CD14-positive monocyte (primary cell): ENCODE data around the gene POGZ. TPM values are rescaled to one million over a fixed set of nuclear protein-coding genes. Genes with fewer than 3 reads are reported as not detected.

Experiments
- DNase-seq, 3 donors: peaks; one replicate each; pipeline ENCODE4 v3.0.0-alpha.2; 2011 to 2022
- H2AFZ ChIP-seq: 2 replicates; pipeline ENCODE4 v1.6.0; 2012; ENCODE audit warnings: mild to moderate bottlenecking, low read depth, low read length, inconsistent platforms; ENCODE audit not compliant: insufficient read depth, poor library complexity, severe bottlenecking
- H3K27ac ChIP-seq, 2 donors: 1 replicate in 1 of 2; 2 replicates in 1 of 2; pipeline ENCODE4 v1.5.1; 2012 to 2013; ENCODE audit warnings: low read length in 2 of 2, control low read depth in 1 of 2, inconsistent platforms in 1 of 2, low read depth in 1 of 2, mild to moderate bottlenecking in 1 of 2
- H3K27me3 ChIP-seq, 2 donors: one replicate each; pipeline versions ENCODE4 v1.6.0 to v1.6.1; 2011 to 2013; ENCODE audit warnings: low read length in 2 of 2; ENCODE audit not compliant: control insufficient read depth in 2 of 2, insufficient read depth in 2 of 2
- H3K36me3 ChIP-seq, 2 donors: replicated peaks in 1 of 2; 1 replicate in 1 of 2; 2 replicates in 1 of 2; pipeline versions ENCODE4 v1.5.1 to v1.6.1; 2012 to 2013; ENCODE audit warnings: low read length in 2 of 2, control low read depth in 1 of 2, inconsistent platforms in 1 of 2, mild to moderate bottlenecking in 1 of 2; ENCODE audit not compliant: insufficient read depth in 2 of 2, control insufficient read depth in 1 of 2
- H3K4me1 ChIP-seq, 2 donors: 1 replicate in 1 of 2; 2 replicates in 1 of 2; pipeline versions ENCODE4 v1.5.1 to v1.6.1; 2012 to 2013; ENCODE audit warnings: low read length in 2 of 2, control low read depth in 1 of 2, inconsistent platforms in 1 of 2, mild to moderate bottlenecking in 1 of 2, moderate library complexity in 1 of 2; ENCODE audit not compliant: insufficient read depth in 2 of 2, control insufficient read depth in 1 of 2
- H3K4me2 ChIP-seq: replicated peaks from 2 replicates; pipeline ENCODE3; 2012; ENCODE audit warnings: low read length, moderate library complexity, mild to moderate bottlenecking; ENCODE audit not compliant: poor library complexity, severe bottlenecking; ENCODE audit errors: extremely low read depth
- H3K4me3 ChIP-seq, 3 experiments: fragments of 200-600 bp in 1 of 3; sonication (generic) in 1 of 3; replicated peaks in 1 of 3; 1 replicate in 2 of 3; 2 replicates in 1 of 3; pipeline ENCODE4 v1.5.1; 2011 to 2013; ENCODE audit warnings: low read length in 3 of 3, mild to moderate bottlenecking in 3 of 3, control low read depth in 2 of 3, low read depth in 2 of 3, inconsistent platforms in 1 of 3, moderate library complexity in 1 of 3
- H3K79me2 ChIP-seq: 2 replicates; pipeline ENCODE4 v1.6.0; 2012; ENCODE audit warnings: mild to moderate bottlenecking, control low read depth, inconsistent platforms, low read length, moderate library complexity; ENCODE audit not compliant: insufficient read depth
- H3K9ac ChIP-seq: 2 replicates; pipeline ENCODE4 v1.6.0; 2017; ENCODE audit warnings: low read length, mild to moderate bottlenecking; ENCODE audit not compliant: insufficient read depth, poor library complexity, severe bottlenecking
- H3K9me3 ChIP-seq, 2 donors: replicated peaks in 1 of 2; 1 replicate in 1 of 2; 2 replicates in 1 of 2; pipeline versions ENCODE4 v1.5.1 to v1.6.1; 2012 to 2013; ENCODE audit warnings: low read length in 2 of 2, control low read depth in 1 of 2; ENCODE audit not compliant: control insufficient read depth in 1 of 2, insufficient read depth in 1 of 2
- H4K20me1 ChIP-seq: 2 replicates; pipeline ENCODE4 v1.6.0; 2012; ENCODE audit warnings: mild to moderate bottlenecking, low read length, control low read depth, moderate library complexity; ENCODE audit not compliant: insufficient read depth
- H3K27ac Mint-ChIP-seq, 7 donors: one replicate each; pipeline ENCODE4 v1.8.0; 2020; ENCODE audit warnings: mild to moderate bottlenecking in 7 of 7, mixed read lengths in 7 of 7, moderate library complexity in 6 of 7, inconsistent platforms in 2 of 7
- H3K27me3 Mint-ChIP-seq, 3 donors: one replicate each; pipeline ENCODE4 v1.8.0; 2021 to 2022; ENCODE audit warnings: low read depth in 3 of 3, mild to moderate bottlenecking in 3 of 3, mixed read lengths in 3 of 3, moderate library complexity in 3 of 3, inconsistent platforms in 1 of 3
- H3K36me3 Mint-ChIP-seq, 2 donors: one replicate each; pipeline ENCODE4 v1.8.0; 2020; ENCODE audit warnings: mixed read lengths in 2 of 2, inconsistent platforms in 1 of 2, mild to moderate bottlenecking in 1 of 2
- H3K4me1 Mint-ChIP-seq: one replicate; pipeline ENCODE4 v1.8.0; 2020; ENCODE audit warnings: mild to moderate bottlenecking, mixed read lengths
- H3K4me3 Mint-ChIP-seq, 2 donors: one replicate each; pipeline ENCODE4 v1.8.0; 2020; ENCODE audit warnings: mild to moderate bottlenecking in 2 of 2, mixed read lengths in 2 of 2, moderate library complexity in 1 of 2
- H3K9me3 Mint-ChIP-seq, 7 donors: one replicate each; pipeline ENCODE4 v1.8.0; 2020 to 2022; ENCODE audit warnings: mixed read lengths in 7 of 7, mild to moderate bottlenecking in 6 of 7, moderate library complexity in 6 of 7, inconsistent platforms in 2 of 7
- CTCF ChIP-seq: fragments of 200-600 bp; IDR thresholded peaks from one replicate; pipeline ENCODE4 v1.8.0; 2022; ENCODE audit warnings: antibody characterized with exemption, mild to moderate bottlenecking
- WGBS: methylation state at CpG from one replicate; pipeline ENCODE4 v1.1.5; 2013; ENCODE audit warnings: missing lambda C conversion rate; ENCODE audit not compliant: insufficient coverage; 5-methylcytosine and 5-hydroxymethylcytosine counted together
- intact Hi-C, 2 donors: fragments of 100-400 bp; cut with micrococcal nuclease; formaldehyde crosslinking; loops; one replicate each; pipeline versions ENCODE4 v1.15.0 to v1.15.1; 2023
- polyA plus RNA-seq, 3 donors: library from polyadenylated mRNA; depleted of rRNA in 1 of 3; unstranded in 2 of 3; stranded (reverse) in 1 of 3; fragments of 300-500 nt in 2 of 3; fragments of >200 nt in 1 of 3; fragmentation: Illumina TruSeq in 2 of 3; gene quantifications; 1 replicate in 2 of 3; 2 replicates in 1 of 3; pipeline ENCODE4 v1.2.3, GENCODE V29; 2012 to 2021

POGZ gene
- polyA plus RNA-seq, 3 donors: 0.75 to 41.7 (median 1.8) TPM

DNA sequence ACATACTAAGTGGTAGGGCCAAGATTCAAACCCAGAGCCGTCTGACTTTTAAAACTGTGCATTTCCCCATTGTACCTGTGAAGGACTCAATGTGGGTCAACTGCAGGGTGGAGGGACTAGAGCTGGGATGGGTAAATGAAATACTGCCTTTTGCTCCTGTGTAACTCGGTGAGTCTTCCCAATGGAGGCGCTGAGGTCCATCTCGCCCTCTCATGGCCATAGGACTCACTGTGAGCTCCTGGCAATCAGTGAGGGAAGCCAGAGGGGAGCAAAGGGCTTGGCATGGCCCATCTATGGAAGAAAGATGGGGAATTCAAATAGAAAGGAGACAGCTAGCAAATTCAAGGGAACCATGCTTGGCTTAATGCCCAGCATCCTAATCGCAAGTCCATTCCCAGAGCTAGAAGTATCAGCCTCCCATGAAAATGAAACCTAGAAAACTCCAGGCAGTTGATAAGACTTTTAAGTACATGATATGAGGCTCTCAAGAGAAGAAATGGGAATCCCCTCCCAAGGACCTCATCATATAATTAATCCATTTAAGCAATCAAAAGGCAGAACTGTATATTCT is 26.5 kb upstream of the POGZ start:
- Histone ChIP-seq H3K4me1 (no peaks in the 10 kb centered on the region), H3K9ac (no peak overlapping the region), H2AFZ (no peak overlapping the region), H3K9me3 (peaks cover 4 to 12% of the 10 kb centered on the region in 2 donors), H3K79me2 (no peaks in the 10 kb centered on the region), H3K4me2 (no peak overlapping the region), H3K27me3 (no peaks in the 10 kb centered on the region), H3K27ac (no peak overlapping the region), H3K36me3 (no peaks in the 10 kb centered on the region), H3K4me3 (no peak overlapping the region), H4K20me1 (no peaks in the 10 kb centered on the region)
- DNase-seq: no peak
- H3K36me3 Mint-ChIP-seq: no peaks in the 10 kb centered on the region
- peaks cover 0 to 16% (median 14%) of the 10 kb centered on the region in 7 donors for H3K9me3 Mint-ChIP-seq
- TF ChIP-seq CTCF: no peak
- peaks cover 8 to 9% (median 8%) of the 10 kb centered on the region in 3 donors for H3K27me3 Mint-ChIP-seq
- no peaks in the 10 kb centered on the region for H3K4me1 Mint-ChIP-seq
- 96% methylated on average over 3 of the region's 5 CpGs for WGBS
- intact Hi-C loops: no loop called here
- H3K27ac Mint-ChIP-seq: no peak overlapping the region
- H3K4me3 Mint-ChIP-seq: no peak overlapping the region

DNA sequence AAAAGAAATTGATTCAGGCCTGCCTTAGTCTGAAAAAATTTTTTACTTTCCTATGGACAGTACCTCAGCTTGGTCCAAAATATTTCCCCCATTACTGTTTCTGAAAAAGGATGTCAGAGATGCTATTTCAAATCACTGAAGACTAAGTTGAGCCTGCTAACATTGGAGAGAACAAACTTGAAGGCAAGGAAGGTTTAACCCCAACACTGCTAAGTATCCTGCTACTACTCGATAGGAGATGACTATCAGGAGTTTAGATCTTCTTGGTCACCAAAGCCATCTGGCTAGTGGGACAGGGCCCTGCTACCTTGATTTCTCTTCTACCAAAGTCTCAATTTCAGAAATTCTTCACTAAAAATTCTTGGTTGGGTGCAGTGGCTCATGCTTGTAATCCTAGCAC is 22.7 kb upstream of the POGZ start:
- Histone ChIP-seq H3K9ac (no peak overlapping the region), H3K36me3 (no peaks in the 10 kb centered on the region), H3K27ac (no peak overlapping the region), H3K27me3 (no peaks in the 10 kb centered on the region), H3K9me3 (peaks cover 4 to 12% of the 10 kb centered on the region in 2 donors), H3K79me2 (no peaks in the 10 kb centered on the region), H4K20me1 (no peaks in the 10 kb centered on the region), H3K4me1 (no peaks in the 10 kb centered on the region), H3K4me3 (no peak overlapping the region), H3K4me2 (no peak overlapping the region), H2AFZ (no peak overlapping the region)
- TF ChIP-seq CTCF: no peak
- Mint-ChIP-seq H3K9me3 (peaks cover 0 to 17% (median 14%) of the 10 kb centered on the region in 7 donors), H3K4me3 (no peak overlapping the region), H3K27me3 (peaks cover 4 to 9% (median 7%) of the 10 kb centered on the region in 3 donors), H3K36me3 (no peaks in the 10 kb centered on the region), H3K27ac (no peak overlapping the region), H3K4me1 (no peaks in the 10 kb centered on the region)
- intact Hi-C loops: no loop called here
- no peak for DNase-seq
- WGBS: 100% methylated on average over 1 of the region's 1 CpG
